ENCODE results near the gene COL18A1.

- TF ChIP-seq JUND (IDR thresholded peaks at IDR 0.05), result no peak
- TF ChIP-seq CTCF (IDR thresholded peaks at IDR 0.05), result no peak
- no peak for TF ChIP-seq YY1 (IDR thresholded peaks at IDR 0.05; ENCODE audit: low read depth)
- TF ChIP-seq MXI1 (IDR thresholded peaks at IDR 0.05; ENCODE audit: low read depth, low read length), result no peak
Observed at GRCh38 chr21:45465611-45466329, 60.8 kb downstream of the COL18A1 start.
